HG03135 (cell line): Measurements from ENCODE around the gene PHF3.

Experiments
- ATAC-seq: cut with Tn5 transposase; IDR thresholded peaks from one replicate; pipeline ENCODE4 v1.9.1; 2021; ENCODE audit warnings: mild to moderate bottlenecking, moderate library complexity; ENCODE audit not compliant: unreplicated experiment

PHF3 gene

DNA sequence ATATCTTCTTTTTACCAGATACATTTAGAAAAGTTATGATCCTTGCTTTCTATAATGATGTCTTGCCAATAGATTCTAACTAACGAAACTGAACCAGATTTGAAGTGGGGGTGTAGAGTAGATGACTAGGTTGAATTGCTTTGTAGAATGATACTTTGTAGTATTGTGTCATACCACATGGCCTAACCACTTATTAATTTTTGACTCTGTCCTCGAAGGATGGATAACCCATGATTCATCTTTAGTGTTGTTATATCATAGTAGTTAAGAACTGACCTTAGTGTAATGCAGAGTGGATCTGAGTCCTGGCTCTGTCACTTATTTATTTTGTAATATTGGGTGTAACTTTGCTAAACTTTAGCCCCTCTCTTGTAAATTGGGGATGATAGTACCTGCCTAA lies 4.5 kb downstream of the PHF3 start:
- no peak for ATAC-seq

- peak; percentile 57 for ATAC-seq
Measured at GRCh38 chr6:63643862-63644261, 8.3 kb downstream of the PHF3 start.

GRCh38 chr6:63644668-63645326 lies 9.2 kb downstream of the PHF3 start:
- ATAC-seq = no peak

DNA sequence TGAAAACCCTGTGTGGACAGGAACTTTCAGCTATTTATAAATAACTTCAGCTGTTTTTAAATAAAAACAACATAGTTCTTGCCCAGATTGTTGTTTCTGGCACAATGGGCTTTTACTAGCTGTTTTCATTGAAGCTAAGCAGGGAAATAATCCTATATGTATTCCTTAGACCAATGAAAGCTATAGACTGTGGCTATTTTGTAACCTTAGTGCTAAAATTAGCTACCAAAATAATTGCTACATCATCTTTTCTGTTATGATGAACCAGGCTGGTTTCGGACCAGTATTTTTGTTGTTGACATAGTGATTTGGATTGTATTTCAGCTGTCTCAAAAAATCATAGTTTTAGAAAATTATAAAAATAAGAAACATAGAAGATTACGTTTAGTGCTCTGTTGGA lies 13.7 kb downstream of the PHF3 start:
- ATAC-seq = no peak

DNA sequence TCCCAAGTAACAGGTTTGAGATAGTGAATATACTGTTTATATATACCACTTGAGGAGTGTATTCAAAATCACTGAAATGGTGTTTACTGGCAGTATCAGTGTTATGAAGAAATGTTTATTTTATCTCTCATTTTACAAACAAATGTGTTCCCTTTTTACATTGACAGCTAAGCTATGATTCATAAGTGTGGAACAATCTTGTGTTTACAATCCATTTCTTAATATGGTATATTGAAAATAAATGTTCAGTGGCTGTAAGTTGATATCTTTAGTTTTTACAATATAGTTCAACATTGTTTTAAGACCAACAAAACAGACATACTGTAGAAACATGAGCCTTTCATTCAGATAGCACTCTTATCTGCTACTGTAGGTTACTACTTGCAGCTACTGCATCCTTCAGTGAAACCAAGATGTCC lies 14.3 kb downstream of the PHF3 start:
- ATAC-seq = no peak

- no peak for ATAC-seq
Measured at GRCh38 chr6:63652980-63653379, 17.4 kb downstream of the PHF3 start.

DNA sequence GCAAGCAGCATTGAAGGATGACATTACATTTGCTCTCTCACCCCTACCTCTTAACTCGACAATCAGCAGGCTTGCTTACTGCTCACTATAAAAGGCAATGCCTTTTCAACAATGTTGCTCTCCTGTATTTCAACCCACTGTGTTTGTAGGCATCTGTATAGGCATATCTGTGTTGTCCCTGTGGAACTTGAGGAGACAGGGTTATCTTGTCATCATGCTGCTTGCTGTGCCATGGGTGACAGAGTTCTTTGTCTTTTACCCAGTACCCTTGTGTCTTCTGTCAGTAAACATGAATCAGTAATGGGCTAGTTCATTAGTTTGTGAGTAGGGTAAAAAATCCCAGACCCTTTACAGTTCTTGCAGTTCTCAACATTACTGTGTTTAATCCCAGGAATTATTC lies 25.2 kb downstream of the PHF3 start:
- ATAC-seq = no peak

GRCh38 chr6:63661769-63662168 lies 26.2 kb downstream of the PHF3 start:
- no peak for ATAC-seq

DNA sequence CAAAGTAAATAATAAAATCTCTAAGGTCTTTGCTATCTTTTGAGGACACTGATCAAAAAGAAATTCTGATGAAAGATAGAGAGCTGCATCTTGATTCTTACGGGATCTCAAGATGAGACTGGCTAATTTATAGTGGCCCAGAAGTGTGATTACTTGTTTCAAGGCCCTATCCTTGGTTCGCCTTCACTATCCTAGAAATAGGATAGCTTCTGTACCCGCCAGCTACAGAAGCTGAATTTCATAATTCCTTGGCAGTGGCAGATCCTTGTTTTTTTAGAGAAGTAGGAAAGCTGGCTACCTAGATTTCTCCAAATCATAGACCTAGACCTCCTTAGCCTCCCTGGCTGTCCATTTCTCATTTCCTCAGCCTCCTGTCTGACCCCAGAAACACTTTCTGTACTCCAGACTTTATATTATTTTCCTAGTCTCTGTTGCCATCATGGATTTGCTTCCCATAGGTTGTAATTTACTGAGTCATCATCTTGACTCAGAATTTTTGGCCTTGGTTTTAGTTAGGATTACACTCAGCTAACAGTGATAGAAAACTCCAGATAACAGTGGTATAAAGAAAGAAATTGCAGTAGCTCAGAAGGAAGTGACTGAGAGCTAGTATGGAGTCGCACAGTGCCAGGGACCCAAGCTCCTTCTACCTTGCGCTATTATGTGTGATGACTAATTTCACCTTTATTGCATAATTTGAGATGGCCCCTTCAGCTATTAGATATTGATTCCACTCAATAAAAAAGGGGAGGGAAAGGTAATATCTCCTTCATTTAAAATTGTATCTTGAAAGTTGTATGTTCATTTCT lies 27.7 kb downstream of the PHF3 start:
- ATAC-seq = no peak

GRCh38 chr6:63663956-63664281 lies 28.3 kb downstream of the PHF3 start:
- no peak for ATAC-seq

GRCh38 chr6:63671098-63671754 lies 35.6 kb downstream of the PHF3 start:
- no peak for ATAC-seq

DNA sequence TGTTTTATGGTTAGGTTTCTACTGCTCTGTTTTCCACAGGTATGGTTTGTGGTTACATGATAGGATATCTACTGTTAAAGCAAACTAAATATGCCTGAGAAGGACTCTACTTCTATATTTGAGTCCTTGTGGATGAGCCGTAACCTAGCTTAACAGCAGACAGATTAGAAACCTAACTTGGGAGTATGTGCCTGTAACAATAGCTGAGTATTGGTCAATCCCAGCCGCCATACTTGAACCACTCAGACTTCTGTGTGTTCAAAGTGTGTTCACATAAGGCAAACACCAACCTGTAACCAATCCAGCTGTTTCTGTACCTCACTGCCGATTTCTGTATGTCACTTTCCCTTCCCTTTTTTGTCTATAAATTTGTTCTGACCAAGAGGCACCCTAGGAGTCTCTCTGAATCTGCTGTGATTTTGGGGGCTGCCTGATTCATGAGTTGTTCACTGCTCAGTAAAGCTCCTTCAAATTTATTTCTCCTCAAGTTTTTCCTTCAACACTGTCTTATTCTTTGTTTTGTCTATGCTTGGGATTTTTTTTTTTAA lies 37.1 kb downstream of the PHF3 start:
- no peak for ATAC-seq

- ATAC-seq = no peak
Measured at GRCh38 chr6:63673692-63674091, 38.1 kb downstream of the PHF3 start.

DNA sequence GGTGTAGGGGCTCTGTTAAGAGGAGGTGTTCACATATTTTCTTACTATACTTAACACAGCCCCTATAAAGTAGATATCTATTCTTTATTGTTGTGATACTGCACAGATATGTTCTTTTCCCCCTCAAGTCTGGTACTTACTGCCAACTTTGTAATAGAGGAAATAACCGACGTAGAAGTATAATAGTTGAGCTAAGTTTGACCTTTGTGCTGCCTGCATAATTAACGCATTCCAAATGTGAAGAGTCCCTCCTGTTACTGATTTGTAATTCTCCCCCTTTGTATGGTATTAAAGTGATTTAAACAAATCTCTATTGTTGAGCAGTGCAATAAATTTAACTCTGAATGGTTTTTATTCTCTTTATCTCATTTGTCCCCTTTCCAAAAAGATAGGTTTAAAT lies 39.0 kb downstream of the PHF3 start:
- no peak for ATAC-seq

DNA sequence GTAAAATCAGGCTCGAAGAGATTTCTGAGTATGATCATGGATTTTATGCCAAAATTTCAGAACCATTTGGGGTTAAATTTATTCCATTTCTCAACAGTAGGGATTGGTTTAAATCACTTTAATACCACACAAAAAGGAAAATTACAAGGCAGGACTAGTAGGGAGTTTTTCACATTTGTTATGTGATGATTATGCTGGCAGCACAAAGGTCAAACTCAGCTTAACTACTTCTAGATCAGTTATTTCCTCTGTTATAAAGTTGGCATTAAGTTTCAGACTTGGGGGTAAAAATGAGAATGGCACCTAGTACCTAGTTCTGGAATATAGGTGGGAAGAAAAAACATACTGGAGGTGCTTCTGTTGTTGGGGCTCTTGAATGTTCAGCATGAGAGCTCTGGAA lies 39.5 kb downstream of the PHF3 start:
- no peak for ATAC-seq

GRCh38 chr6:63676412-63677114 lies 41.0 kb downstream of the PHF3 start:
- no peak for ATAC-seq

GRCh38 chr6:63677282-63677681 lies 41.7 kb downstream of the PHF3 start:
- ATAC-seq = no peak

GRCh38 chr6:63683071-63683603 lies 47.5 kb downstream of the PHF3 start:
- ATAC-seq = no peak

DNA sequence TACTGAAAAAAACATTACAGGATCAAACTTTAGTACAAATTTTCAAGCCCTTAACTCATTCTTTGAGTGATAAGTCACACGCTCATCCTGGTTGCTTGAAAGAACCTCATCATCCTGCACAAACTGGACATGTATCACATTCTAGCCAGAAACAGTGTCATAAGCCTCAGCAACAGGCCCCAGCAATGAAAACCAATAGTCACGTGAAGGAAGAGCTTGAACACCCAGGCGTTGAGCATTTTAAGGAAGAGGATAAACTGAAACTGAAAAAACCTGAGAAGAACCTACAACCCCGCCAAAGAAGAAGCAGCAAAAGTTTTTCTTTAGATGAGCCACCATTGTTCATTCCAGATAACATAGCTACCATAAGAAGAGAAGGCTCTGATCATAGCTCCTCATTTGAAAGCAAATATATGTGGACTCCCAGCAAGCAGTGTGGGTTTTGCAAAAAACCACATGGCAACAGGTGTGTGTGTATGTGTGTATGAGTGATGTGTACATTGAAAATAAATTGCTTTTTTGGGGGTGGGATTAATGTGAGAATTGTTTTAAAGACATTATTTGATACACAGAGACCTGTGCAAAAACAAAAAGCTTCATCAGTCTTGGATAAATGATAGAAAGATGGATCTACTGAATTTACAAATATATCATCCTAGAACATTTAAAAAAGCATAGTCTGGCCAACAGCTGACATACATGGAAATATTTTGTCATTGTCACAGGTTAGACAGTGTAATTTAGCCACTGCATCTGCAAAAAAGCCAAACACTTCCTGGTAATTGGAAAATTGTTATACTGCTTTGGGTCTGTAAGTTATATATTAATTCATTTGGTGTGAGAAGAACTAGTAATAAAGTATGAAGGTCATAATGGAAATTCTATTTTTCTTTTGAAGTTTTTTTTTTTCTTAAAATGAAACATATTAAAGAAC lies 50.1 kb downstream of the PHF3 start:
- peak; percentile 82 for ATAC-seq

- ATAC-seq = no peak
Measured at GRCh38 chr6:63689421-63689820, 53.8 kb downstream of the PHF3 start.
